ENCODE measurements around the gene TCAF2.
"Not testable (repeated sequence)": the region's sequence is repeated elsewhere in the genome, so short reads cannot be mapped to it uniquely, and the experiment has no call there.

The TCAF2 gene

DNA sequence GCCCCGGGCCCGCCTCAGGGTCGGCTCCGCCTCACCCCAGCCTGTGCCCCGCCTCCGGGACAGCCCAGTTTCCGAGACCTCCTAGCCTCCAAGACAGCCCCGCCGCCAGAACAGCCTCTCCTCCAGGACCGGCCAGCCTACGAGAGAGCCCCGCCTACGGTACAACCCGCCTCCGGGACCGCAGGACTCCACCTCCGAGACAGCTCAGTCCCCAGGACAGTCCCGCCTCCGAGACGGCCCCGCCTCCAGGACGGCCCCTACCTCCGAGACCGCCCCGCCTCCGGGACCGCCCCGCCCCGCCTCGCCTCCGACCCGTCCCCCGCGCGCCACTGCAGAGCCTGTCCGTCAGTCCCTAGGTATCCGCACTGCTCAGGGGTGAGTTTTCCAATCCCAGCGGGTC is at the start of gene TCAF2:
TCAF2 (plus strand) TSS at position 329 of the 400 bp plus-strand sequence.
- not testable (repeated sequence) for H3K27ac ChIP-seq

DNA sequence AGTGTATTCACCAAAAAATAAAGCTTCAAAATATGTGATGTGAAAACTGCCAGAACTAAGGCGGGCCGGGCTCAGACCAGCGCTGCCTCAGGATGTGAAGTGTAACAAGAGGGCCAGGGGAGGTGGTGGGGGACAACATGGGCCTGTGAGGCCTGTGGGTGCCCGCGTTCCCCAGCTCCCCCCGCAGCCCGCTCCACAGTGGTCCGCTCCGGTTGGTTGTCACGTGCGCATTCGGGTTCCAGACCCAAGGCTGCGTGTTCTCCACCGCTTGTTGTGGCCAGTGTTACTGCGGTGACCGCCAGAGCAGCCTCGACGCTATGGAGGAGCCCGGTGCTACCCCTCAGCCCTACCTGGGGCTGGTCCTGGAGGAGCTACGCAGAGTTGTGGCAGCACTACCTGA is 49.3 kb upstream of the TCAF2 start, which contains the start of gene CTAGE15:
CTAGE15 (plus strand) TSS at position 301 of the 400 bp plus-strand sequence; CDS start at position 318, 17 bp downstream.
- not testable (repeated sequence) for H3K27ac ChIP-seq

DNA sequence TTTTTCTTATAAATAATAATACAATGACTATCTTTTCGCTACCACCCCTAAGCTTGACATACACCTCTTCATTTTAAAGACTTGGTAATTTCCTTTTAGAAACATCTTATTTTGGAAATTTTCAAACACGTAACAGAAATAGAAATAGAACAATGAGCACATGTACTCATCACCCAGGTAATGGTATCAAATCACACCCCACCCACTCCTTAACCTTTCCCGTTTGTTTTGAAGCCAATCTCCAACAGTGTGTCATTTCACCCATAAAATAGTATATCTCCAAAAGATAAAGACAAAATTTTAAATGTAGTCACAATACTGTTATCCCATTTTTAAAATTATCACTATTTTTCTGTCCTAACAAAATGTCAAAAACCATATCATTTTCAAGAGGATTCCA is 32.6 kb upstream of the TCAF2 start:
- not testable (repeated sequence) for H3K27ac ChIP-seq

DNA sequence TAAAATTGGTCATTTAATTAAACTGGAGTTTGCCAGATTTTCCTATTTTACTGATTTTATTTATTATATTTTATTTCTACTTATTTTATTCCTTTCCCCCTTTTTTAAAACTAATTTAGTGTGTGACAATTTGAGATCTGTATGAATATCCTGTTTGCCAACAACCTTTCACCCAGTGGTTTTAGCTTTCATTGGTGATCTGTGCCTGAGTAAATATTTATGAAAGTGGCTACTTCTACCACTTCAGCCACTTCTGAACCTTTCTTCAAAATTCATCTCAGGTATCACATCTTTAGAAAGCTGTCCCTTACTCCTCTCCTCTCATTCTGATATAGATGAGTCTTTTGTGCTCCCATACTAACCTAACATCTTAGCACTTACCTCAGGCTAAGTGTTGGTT is 30.9 kb upstream of the TCAF2 start:
- not testable (repeated sequence) for H3K27ac ChIP-seq

DNA sequence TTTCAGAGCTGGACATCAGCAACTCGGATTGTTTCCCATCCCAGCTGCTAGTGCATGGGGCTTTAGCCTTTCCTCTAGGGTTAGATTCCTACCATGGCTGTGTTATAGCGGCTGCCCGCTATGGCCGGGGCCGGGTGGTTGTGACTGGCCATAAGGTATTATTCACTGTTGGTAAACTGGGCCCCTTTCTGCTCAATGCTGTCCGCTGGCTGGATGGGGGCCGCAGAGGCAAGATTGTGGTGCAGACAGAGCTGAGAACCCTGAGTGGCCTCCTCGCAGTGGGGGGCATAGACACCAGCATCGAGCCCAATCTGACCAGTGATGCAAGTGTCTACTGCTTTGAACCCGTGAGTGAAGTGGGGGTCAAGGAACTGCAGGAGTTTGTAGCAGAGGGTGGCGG is 22.7 kb upstream of the TCAF2 start:
- not testable (repeated sequence) for H3K27ac ChIP-seq

DNA sequence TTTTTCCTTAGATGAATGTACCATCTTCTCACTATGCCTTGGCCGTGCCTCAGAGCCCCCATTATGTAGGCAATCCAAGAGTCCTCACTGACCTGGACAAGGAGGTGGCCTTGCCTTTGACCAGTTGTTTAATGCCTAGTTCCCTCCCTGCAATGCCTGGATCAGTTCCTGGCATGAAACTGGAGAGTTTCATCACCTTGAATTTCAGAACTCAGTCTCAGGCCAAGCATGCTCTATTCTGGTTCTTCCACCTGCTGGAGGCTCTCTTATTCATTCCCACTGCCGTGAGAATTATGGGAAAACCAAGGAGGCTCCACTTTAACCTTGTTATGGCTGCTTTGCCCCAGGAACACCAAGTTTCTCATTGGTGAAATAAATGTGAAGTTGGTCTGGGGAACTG is 17.2 kb upstream of the TCAF2 start:
- not testable (repeated sequence) for H3K27ac ChIP-seq

DNA sequence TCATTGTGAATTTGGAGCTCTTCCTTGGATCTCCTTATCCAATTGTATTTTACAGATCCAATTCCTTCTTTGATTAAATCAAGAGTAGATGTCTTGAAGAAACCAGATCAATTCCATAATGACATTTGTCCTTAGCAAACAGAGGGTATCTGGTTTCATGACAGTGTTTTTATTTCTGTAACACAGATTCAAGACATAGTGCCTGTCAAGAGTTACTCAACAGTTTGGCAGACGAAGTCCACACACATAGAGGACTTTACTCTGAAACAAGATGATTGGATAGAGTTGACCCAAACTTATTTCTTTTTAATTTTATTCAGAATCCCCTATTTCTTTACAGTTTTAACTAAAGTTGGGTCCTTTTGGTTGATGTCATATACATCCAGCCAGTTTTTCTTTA is 14.7 kb upstream of the TCAF2 start:
- H3K27ac ChIP-seq = not testable (repeated sequence)

DNA sequence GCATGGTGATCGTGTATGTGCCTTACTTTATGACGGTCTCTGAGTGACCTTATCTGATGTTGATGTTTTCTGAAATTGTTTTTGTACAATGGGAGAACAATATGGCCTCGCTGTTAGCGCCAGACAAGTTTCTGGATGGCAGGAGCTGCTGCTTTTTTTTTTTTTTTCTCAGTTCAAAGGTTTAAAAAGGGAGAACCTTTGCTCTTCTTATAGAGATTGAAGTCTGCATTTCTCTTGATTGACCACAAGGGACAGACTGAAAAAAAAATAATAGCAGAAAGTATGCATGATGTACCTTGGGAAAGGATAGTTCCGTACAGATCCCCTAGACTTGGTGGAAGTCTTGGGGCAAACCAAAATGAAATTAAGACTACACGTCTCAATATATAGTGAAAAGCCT is 5.2 kb upstream of the TCAF2 start:
- not testable (repeated sequence) for H3K27ac ChIP-seq

DNA sequence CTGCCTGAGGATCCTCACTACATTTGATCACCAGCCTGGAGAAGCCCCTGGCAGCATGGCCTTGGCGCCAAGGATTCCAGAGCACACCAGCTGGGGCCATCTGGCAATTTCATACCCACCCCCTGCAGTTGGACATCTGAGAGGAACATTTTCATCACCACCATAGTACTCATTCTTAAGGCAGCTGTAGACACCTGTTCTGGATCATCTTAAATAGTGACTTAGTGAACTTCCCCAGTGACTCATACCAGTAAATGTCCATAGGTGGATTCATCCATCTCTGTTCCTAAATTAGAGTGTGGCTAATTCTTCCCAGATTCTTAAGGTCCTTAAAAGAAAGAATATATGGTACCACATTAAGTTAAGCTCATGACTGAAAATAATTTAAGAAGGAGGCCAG is 3.6 kb upstream of the TCAF2 start:
- not testable (repeated sequence) for H3K27ac ChIP-seq

DNA sequence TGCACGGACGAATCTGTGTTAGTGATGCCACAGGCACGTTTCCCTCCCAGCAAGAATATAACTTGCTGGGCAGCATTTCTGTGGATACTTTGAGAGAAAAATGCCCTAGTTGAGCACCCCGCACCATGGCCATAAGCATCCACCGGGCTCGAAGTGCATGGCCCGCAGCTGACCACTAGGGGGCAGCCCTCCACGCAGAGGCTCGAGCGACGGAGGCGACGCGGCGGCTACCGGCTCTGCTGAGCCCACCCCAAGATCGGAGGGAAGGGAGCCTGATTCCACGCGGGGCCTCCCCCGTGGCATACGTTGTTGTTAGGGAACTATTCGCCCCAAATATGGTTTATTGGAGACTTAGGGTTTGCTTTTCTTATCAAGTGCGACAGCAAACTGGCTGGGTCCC is 716 bp upstream of the TCAF2 start:
- not testable (repeated sequence) for H3K27ac ChIP-seq

DNA sequence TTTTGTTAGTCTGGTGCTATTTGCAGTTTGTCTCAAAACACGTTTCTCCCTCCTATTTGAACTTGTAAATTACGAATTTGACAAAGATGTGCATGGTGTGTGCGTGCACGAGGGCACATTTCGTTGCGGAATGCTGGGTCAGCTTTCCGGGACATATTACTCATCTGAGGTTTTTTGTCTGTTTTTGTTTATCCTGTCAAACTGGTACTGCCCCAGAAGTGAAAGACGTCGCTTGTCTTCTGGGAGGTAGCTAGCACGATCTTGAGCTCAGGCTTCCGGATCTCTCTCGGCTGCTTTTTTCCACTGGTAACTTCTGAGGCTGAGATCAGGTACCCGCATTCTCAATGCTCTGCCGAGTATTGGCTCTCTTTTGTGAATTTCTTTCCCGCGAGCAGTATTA is 401 bp downstream of the TCAF2 start:
- H3K27ac ChIP-seq = not testable (repeated sequence)

DNA sequence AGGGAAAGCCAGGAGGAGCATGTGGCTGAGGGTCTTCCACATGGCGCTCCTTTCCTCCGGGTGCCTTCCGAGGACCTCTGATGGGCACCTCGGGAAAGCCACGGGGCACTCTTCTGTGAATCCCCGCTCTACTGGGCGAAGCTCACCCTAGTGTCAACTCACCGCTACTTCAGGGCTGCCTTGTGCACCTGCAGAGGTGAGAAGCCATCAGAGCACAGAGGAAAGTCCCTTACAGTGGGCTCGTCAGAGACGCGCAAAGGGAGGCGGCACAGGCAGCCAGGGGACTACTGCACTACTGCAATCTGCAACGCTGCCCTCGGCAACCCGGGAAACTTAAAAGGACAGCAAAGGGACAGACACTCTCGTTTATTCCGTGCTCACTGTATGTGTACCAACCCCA is 1.4 kb downstream of the TCAF2 start:
- H3K27ac ChIP-seq = not testable (repeated sequence)

DNA sequence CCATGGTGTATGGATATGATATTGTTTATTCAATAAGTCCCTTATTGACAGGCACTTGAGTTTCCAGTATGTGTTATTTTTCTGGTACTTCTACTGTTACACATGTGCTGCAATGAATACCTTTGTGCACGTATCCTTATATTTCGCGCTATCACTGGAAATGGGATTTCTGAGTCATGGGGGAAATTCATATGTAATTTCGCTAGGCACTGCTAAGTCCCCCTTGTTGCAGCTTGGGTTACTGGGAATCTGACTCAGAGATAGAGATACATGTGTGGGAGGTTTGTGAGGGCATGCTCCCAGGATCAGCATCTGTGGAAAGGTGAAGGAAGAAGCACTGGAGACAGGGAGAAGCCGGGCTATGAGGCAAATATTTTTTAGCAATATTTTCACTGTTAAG is 9.9 kb downstream of the TCAF2 start:
- H3K27ac ChIP-seq = not testable (repeated sequence)

DNA sequence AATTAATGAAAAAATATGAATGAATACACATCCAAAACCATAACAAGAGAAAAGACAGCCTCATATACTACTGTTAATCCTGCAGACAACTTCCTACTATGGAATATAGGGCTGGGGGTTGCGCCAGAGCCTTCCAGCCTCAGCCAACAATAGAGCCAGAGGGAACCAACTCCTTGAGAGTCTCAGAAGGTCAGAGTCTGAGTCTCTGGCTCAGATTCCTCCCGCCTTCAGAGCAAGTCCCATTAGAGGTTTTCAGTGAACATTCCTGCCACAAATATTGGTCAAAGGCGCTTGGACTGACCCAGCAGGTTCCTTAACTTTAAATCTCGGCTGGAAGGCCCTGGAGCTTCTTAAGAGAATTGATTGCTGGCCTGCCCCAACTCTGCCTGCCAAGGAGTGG is 11.7 kb downstream of the TCAF2 start:
- H3K27ac ChIP-seq = not testable (repeated sequence)

DNA sequence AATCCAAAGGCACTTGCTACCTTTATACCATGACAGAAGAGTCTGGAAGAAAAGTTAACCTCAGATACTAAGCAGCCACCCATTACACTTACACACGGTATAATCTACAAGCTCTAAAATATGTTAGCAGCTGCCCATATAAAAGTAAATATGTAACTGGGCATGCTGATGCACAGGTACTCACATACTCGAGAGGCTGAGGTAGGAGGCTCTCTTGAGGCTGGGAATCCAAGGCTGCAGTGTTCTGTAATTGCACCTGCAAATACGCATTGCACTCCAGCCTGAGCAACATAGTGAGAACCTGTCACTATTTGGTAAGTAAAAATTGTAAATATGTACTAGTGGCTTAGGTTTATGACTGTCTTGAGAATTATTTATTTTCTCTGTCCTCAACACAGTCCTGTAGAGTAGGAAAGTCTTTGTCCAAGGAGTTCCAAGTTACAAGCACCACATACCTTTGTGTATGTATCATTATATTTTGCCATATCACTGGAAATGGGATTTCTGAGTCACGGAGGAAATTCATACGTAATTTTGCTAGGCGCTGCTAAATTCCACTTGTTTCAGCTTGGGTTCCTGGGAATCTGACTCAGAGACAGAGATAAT is 12.3 kb downstream of the TCAF2 start:
- H3K27ac ChIP-seq = not testable (repeated sequence)

DNA sequence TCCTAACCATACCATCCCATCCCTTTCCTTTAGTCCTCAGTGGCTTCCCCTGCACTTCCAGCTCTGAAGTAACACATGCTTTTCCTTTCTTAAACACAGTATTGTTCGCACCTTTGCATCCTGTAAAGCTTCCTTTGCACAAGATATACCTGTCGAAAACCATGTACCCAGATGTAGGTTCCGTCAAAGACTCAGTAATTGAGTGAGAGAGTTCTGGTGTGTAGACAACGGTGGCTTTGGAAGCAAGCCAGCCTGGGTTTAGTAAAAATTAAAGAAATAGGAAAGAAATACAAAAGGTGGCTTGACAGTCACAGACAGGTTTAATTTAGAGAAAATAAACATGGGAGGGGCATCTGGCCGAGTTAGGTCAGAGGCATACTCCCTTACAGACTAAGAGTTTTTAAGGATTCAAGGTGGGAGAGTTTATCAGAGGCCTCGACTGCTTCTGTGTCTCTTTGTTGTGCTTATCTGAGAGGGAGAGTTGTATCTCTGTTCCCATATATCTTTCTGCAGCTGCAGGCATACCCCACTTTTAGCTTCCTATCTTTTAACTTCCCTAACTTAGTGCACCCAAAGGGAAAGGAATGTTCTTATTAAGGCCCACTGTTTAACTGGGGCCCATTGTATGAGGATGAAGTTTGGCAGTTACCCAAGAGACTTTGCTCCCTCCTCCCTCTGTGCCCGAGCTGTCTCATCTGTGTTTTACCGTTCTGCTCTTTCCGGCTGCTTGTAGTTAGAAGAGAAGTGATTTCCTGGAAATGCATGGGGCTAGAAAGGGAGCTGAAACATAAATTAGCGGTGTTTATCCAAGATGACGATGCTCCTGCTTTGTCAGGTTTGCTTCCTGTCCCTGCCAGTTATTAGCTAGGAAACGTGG is 14.8 kb downstream of the TCAF2 start:
- H3K27ac ChIP-seq = not testable (repeated sequence)

DNA sequence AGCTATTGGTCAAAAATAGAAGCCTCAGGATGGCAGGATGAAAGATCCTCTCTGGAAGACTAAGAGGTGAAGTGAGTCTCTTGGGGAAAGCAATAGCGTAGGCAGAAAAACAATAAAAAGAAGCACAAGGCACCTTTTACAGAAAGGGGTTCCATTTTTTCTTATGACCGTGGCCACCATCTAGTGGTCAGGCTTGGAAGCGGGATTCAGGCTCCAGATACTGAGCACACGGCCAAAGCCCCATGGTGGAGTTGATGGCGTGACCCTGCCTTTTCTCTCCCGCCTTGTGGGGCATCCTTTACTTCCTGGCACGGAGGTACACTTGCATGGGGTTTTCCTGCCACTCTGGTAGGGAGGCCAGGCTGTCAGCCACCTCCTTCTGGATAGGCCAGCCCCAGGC is 18.6 kb downstream of the TCAF2 start:
- H3K27ac ChIP-seq = not testable (repeated sequence)

DNA sequence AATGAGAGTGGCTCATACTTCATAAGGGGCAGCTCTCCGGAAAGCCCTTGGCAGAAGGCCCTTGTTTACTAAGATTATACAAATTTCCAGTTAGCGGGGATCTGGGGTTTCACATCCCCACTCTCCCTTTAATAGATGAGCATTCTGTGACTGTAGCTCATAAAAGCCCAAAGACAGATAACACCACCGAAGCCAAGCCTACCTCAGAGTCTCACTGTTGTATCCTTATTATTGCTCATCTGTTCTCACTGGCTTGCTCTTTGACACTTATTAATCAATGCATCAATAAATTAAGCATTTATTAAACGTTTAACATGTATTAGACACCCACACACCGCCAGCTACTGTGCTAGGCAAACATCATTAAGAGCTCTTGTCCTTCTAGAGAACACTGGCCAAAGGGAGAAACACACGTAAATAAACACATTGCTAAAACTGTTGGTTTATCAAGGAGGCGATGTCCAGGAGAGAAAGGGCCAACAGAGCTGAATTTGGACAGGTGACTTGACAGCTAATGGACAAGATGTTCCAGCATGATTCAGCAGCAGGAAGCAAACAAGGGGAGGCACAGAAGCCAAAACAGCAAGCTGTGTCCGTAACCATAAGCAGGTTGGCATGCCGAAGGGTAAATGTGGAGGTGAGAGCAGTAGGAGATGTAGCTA is 19.9 kb downstream of the TCAF2 start:
- not testable (repeated sequence) for H3K27ac ChIP-seq

DNA sequence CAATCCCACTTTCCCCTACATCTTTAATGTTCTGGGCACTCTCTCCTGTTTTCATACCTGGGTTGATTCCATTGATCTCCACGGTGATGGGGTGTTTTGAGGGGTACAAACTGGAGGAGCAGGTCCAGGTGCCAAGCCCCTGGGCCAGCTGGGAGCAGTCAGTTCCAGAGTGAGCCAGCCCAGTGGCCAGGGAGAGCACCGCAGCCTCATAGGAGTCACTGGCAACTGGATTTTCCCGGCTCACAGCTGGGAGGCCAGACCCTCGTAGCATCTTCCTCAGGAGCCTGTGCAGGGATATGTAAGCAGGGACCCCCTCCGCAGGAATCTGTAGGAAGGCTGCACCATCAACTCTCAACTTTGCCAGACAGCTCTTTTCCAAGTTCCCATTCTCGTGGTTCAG is 25.8 kb downstream of the TCAF2 start:
- H3K27ac ChIP-seq = not testable (repeated sequence)

DNA sequence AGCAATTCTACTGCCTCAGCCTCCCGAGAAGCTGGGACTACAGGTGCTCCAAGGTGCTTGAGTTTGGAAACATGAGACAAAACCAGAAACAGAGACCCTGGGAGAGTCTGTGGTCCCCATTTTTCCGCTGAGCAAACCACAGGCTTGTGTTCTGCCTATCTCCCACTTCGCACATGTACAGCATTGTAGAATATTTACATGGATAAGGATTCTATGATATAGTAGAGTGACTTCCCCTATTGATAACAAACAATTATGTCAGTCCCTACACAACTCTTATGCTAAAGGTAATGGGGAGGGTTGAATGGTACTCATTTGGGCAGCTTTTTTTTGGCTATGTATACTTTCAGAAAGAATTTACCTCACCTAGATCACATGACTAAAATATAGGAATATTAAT is 29.1 kb downstream of the TCAF2 start:
- H3K27ac ChIP-seq = not testable (repeated sequence)

DNA sequence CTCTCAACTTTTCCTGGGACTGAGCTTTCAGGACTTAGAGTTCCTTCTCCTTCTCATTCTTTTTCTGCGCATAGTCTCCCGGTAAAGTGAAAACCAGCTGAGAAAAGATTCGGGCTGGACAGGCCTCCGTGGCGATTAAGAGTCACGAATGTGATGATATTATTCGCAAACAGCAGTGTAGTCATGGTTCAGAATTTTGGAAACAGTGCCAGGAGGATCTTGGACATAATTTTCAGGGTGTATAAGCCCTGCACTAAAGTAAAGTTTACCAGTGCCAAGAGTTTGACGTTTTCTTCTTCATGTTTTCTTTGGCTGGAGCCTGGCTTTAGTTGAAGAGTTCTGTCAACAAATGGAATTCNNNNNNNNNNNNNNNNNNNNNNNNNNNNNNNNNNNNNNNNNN is 29.7 kb downstream of the TCAF2 start:
- not testable (repeated sequence) for H3K27ac ChIP-seq

Data from 22Rv1 (cell line).